Stimulated activated CD8-positive, alpha-beta memory T cell treated with anti-CD3 and anti-CD28 coated beads, Interleukin-2, amount 100 ng/mL, for 48 hours (primary cell): ENCODE data around the gene GFRA1.

ENCODE experiments used
- DNase-seq, 2 donors: peaks; one replicate each; pipeline ENCODE4 v3.0.0-alpha.2; 2020; ENCODE audit warnings: low read depth in 2 of 2

The GFRA1 gene

GRCh38 chr10:116241085-116241484 is 31.9 kb downstream of the GFRA1 start:
- no peak for DNase-seq

- DNase-seq, result no peak
Observed at GRCh38 chr10:116240157-116240950, 32.7 kb downstream of the GFRA1 start.

GRCh38 chr10:116239229-116239628 is 33.8 kb downstream of the GFRA1 start:
- no peak for DNase-seq

DNA sequence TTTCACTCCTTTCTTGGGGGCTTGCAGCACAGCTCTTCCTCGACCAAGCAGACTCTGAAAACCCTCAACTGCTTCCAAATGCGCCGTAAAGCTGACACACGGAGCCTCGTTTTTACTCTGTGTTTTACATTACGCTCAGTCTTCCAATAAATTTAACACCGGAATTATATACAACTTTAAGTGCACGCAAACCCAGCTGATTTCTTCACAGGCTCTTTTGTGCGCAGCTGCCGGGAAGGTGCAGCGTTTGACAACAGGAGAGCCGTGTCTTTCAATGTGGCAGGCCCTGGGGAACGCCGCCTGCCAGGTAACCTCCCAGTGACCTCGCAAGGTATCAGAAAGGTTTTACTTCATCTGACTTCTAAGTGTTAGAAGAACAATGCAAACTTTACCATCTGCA is 35.0 kb downstream of the GFRA1 start:
- no peak for DNase-seq

DNA sequence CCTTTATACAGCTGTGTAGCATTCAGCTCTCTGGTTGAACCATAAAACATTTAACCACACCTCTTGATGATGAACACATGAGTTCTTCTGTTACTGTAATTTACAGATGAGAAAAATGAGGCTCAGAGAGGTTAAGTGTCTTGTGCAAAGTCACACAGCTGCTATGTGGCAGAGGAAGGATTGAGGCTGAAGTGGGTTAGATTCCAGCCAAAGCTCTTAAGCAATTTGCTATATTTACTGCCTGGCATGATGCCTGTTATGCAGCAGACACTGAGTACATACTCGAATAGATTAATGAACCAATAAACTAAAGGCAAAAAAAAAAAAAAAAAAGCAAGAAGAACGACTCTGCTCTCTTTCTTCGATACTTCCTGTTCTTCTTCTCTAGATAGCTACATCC is 35.7 kb downstream of the GFRA1 start:
- no peak for DNase-seq

- no peak for DNase-seq
Observed at GRCh38 chr10:116233230-116233629, 39.8 kb downstream of the GFRA1 start.

DNA sequence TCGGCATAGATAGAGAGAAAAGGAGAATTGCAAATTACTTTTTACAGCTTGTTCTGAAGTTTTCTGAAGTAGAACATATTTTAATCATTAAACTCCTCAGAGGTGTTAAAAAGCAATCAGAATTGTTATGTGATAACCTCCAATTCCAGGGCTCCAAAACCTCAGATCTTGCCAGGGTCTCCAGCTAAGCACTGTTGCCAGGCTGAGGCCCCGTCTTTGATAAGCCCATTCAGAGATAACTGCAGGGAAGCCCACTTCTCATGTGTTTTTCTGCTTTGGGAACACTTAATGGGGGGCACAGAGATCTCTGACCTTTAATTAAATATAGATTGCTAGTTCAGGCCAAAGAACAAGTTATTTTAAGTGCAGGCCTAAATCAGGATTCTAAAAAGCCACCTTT is 40.4 kb downstream of the GFRA1 start:
- DNase-seq, result no peak

DNA sequence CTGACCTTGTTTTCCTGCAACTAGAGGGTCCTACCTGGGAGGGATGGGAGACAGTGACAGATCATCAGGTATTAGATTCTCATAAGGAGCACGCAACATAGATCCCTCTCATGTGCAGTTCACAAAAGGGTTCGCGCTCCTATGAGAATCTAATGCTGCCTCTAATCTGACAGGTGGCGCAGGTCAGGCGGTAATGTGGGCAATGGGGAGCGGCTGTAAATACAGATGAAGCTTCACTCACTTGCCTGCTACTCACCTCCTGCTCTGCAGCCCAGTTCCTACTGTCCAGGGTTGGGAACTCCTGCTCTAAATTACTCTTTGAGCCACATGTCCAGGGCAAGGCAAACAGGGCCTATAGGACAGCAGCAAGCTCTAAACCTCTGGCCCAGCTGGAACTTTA is 46.2 kb downstream of the GFRA1 start:
- DNase-seq, result no peak

DNA sequence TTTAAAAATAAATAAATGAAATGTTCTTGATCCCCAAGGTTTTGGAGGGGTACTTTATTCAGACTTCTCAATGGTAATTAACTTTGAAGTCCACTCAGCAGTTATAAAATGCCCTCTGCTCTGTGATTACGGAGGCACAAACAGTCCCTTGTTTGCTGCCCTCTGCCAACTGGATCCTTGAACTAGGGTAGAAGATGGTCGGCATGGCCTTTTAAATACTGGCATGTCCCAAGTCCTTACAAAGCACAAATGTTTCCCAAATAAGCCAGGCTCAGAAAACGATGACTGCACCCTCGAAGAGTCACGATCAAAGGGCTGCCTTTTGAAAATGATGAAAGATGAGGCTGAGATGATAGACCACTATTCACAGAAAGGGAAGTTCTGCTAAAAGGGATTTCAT is 47.0 kb downstream of the GFRA1 start:
- no peak for DNase-seq

DNA sequence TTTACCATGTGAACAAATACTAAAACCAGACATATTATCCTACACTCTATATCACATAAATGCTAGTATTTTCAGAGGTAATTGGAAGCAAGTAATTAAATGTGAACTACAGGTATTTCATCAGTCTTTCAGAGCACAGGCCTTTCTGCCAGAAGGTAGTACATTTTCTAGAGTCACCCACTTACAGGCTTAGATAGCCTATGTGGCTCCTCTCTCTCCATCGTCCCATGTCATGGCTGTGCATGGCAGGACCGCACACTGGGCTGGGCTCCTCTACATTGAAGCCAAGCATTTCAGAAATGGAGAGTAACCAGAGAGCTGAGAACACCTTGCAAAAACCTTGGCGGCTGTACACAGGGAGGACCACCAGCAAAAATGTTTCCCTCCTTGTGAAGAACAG is 49.7 kb downstream of the GFRA1 start:
- DNase-seq, result no peak

GRCh38 chr10:116221053-116221452 is 52.0 kb downstream of the GFRA1 start:
- no peak for DNase-seq

- no peak for DNase-seq
Observed at GRCh38 chr10:116216676-116217075, 56.3 kb downstream of the GFRA1 start.

GRCh38 chr10:116215651-116216050 is 57.4 kb downstream of the GFRA1 start:
- no peak for DNase-seq

DNA sequence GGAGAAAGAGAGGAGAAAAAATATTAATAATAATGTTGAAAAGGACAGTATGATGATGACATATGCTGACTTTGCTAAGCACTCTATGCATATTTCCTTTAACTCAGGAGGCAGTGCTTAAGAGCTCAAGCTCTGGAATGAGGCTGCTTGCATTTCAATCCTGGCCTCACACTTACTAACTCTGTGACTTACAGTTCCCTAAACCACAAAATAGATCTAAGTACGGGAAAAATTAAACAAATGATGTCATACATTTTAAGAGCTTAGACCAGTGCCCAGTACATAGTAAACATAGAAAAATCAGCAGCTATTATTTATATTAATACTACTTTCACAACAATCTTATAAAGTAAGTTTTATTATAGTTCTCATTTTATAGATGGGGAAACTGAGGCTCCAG is 61.3 kb downstream of the GFRA1 start:
- DNase-seq, result no peak

GRCh38 chr10:116210588-116211346 is 62.2 kb downstream of the GFRA1 start:
- no peak for DNase-seq

GRCh38 chr10:116209781-116210180 is 63.2 kb downstream of the GFRA1 start:
- no peak for DNase-seq

DNA sequence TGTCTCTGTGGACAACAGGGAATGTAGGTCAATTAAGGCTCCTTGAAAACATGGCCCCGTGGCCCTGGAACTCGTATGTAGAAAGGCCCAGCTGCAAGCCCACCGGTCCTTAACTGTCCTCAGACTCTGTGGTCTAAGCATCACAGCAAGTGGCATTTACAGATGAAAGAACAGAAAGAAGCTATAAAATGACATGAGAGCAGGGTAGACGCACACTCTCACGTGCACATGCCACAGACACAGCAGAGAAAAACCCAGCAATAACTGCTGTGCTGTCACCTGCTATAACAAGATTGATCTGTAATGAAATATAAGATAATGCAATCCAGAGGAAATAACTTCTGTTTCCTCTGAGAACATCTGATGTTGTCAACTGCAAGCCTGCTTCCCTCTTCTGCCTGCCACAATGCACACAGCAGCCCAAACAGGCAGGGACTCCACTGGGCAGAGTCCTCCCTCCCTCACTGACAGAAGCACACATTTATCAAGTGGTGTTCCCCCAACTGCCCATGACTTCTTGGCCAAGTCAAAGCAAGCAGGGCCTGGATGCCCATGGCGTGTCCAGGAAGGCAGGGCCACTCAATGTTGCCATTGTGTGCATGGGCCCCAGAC is 63.9 kb downstream of the GFRA1 start:
- DNase-seq, result no peak

DNA sequence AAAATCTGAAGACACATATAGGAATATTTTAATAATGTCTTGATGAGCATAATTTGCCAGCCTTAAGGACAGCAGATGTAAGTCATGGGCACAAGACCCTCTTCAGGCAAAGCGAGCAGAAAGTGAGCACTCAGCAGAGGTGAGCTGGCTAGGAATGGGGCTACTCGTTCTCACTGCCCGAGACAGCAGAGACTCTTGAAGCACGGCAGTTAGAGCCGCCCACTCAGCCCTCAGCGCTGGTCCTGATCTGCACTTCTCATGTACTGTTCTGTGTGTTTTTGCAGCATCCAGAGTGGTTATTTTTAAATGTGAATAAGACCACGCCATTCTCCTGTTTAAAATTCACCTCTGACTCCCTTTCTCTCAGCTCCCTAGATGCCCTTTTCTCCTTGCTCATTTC is 65.3 kb downstream of the GFRA1 start:
- DNase-seq, result no peak

- DNase-seq, result no peak
Observed at GRCh38 chr10:116203661-116204060, 69.3 kb downstream of the GFRA1 start.

DNA sequence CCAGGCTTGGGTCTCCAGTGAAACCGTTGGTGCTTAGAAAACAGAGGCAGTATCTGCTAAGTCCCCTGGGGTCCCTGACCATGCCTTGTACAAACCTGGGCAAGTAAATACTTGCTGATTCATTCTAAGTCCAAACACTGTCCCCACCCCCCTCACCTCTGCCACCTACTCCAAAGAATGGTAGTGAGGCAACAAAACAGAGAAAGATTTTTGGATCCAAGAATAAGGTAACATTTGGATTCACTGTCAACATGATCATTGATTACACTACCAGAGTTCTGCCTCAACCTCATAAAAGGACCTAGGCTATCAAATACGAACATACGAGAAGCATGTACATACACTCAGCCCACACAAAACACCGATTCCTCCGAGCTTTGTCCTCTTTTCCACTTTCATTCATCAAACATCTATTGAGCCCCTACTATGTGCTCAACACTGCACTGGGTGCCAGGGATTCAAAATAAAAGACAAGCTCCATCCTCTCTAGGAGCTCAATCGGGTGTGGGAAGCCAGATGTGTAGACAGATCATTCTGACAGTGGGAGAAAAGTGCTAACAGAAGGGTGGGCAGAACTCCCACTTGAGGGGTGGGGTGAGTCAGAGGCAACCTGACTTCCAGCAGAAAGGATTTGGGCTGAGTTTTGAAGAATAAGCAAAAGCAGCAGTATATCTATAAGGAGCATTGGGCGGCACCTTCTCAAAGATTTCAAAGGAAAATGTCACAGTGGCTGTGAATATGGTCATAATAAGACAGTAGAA is 71.2 kb downstream of the GFRA1 start:
- no peak for DNase-seq

GRCh38 chr10:116201011-116201410 is 72.0 kb downstream of the GFRA1 start:
- no peak for DNase-seq

DNA sequence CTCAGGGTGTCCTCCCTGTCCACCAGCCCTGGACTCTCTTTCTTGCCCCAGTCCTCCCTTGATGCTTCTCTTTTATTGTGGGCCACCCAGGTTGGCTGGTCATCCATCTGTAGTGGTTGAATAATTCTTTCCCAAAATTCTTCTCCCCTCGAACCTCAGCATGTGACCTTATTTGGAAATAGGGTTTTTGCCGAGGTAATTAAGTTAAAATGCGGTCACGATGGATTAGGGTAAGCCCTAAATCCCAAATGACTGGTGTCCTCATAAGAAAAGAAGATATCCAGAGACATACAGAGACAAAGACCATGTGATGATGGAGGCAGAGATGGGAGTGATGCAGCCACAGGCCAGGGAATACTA is 74.3 kb downstream of the GFRA1 start:
- no peak for DNase-seq
